NCI-H345 (cell line): ENCODE data around the gene MAF.

ENCODE experiments used
- DNase-seq: peaks from one replicate; lab custom pipeline; 2025; lab: John Stamatoyannopoulos, UW

Gene MAF

DNA sequence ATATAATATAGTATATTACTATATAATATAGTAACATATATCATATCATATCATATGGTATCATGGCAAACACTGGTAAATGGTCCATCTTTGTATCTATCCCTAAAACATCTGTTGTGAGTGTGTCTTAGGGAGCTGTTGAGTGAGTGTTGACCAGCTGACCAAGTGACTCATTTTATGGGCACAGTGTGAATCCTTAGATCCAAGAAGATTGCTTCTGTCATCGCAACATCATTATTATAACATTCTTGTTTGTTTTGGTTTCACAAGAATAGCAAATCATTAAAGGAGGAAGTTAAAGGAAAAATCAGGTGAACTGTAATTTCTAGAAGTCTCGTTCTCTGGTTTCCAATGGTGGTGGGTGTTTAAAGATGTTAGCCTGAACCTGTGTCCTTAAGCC lies 11.7 kb upstream of the MAF start:
- no peak for DNase-seq

DNA sequence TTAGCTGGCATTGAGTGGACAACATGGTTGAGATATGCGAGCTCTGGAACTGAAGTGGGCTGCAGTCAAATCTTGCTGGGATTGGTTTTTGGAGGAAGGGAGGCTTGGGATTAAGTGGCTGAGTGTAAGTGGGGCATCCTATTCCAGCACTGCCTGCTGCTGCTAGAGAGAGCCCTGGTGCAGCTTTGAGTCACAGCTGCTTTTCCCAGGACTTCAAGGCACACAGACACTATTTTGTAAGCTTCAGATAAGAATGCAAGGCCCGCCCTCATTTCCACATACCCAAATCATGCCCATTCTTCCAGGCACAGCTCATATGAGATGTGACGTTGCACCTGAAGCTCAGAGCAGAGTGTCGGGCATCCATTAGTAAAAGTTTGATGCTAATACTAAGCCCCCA lies 10.2 kb upstream of the MAF start:
- no peak for DNase-seq

DNA sequence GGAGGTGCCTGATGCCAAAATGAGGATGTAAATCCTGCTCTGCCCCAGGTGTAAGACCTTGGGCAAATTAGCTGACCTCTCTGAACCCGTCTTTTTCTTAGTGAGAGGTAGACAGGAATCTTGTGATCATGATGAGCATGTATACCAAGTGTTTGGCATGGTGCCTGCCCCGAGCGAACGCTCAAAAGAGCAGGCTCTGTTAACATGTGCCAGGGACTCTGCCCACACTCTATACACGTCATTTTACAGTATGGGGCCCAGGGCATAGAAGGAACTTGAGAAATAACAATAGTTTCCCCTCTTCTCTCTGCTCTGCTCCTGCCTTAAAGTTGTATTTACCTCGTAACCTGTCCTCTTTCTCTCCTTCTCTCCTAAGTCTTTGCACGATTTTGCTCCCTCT lies 9.3 kb upstream of the MAF start:
- DNase-seq: no peak

DNA sequence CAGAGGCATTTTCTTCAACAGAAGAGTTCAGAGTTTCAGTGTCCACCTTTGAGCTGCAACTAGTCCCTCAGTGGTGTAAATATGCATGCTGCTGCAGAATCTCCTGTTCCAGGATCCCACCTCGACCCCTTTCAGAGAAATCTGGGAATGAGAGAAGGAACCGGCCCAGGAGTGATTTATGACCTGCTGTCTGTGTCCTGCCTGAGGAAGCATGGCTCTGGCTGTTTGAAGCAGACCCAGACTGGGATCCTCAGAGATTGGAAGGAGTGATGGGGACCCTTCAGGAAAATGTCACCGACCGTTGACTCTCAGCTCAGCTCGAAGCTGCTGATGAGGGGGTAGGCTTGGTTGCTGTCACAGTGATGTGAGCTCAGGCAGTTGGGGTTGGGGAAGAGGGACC lies 8.4 kb upstream of the MAF start:
- no peak for DNase-seq

DNA sequence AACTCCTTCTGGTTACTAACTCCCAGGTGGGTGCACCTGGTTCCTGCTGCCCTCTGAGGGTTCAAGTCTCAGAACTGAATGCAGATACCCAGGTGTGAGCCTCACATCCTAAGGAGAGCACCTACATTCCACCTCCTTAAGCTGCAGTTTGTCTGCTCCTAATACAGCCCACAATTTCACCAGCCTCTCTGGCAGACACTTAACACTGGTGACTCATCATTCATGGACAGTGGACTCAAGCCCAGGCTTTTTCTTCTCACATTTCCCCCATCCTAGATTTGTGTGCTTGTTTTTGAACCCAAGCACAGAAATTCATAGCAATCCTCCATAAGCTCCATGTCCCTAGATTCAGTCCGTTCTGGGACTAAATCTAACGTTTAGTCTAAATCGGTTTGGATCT lies 7.0 kb upstream of the MAF start:
- no peak for DNase-seq

DNA sequence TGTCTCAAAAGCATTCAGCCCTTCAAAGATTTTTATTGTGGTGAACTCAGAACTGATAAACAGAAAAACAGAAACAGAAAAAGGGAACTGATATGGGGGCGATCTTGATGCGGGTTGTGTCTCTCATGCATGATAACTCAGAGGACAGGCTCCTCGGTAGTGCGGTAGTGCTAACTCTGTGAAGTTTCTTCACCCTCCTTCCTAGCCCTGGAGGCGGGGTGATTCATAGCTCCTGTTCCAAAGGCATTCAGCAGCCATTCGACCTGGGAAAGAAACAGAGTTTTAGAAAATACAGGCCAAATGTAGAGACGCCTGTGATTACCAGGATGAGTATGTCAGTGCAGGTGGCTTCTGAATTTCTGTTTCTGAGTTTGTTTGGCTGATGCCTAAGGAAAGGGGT lies 5.5 kb upstream of the MAF start:
- no peak for DNase-seq

DNA sequence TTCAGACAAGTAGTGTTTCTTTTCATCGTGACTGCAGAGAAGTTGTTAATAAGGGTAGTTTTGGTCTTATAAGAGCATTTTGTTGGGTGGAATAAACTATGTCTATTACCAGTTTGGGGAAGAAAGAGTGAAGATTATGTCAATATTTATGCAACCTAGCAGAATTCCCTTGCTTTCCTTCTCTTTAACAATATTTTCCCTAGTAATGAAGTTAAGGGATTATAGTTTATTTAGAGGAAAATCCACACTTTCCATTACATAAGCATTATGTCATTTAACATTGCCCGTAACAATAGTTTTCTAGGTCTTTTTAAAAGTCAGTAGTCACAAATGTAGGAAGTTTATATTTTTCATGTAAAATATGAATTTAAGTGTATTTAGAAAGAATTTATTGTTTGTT lies 2.5 kb upstream of the MAF start:
- no peak for DNase-seq

DNA sequence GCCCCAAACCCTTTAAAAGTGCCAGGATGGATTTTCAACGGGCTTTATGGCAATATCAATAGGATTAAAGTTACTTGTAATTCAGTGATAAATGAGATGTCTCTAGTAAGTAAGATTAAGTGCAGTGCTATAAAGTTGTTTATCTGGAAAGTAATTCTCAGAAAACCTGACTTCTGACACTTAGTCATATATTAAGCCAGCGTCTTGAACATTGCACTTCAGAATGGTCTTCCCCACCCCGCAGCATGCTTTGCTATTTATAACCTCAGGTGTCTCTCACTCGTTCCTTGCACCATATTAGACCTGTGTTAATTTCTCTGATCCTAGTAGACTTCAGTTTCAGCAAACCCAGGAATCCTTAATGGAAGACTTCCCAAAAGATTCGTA lies 2.1 kb upstream of the MAF start:
- no peak for DNase-seq

DNA sequence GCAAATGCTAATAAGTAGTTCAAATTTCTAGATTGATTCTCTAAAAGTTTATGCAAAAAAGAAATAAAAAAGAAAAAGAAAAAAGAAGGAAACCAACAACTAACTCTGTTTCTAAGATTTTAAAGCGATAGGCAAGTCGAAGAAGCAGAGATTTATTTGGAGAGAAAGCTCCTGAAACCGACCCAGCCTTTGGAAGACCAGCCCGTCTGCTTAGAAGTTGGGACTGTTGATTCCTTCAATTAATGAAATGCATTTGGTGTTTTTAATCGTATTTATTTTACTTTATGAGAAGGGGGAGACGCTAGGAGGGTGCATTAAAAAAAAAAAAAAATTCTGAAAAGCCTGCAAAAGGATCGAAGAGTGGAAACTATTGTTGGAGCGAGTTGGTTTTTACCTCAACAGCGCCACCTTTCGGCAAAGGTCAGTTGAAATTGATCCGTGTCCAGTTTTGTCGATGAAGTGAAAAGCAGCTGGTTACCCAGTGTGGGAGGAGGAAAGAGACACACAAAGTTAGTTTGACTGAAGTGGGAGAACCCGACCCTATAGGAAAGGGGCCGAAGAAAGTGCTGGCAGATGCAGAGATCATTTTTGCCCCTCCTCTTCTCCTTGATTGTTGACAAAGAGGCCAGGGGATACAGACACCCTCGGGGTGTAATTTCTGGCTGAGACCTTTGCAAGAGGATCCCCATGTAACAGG lies 1.5 kb upstream of the MAF start:
- DNase-seq: peak; percentile 64

DNA sequence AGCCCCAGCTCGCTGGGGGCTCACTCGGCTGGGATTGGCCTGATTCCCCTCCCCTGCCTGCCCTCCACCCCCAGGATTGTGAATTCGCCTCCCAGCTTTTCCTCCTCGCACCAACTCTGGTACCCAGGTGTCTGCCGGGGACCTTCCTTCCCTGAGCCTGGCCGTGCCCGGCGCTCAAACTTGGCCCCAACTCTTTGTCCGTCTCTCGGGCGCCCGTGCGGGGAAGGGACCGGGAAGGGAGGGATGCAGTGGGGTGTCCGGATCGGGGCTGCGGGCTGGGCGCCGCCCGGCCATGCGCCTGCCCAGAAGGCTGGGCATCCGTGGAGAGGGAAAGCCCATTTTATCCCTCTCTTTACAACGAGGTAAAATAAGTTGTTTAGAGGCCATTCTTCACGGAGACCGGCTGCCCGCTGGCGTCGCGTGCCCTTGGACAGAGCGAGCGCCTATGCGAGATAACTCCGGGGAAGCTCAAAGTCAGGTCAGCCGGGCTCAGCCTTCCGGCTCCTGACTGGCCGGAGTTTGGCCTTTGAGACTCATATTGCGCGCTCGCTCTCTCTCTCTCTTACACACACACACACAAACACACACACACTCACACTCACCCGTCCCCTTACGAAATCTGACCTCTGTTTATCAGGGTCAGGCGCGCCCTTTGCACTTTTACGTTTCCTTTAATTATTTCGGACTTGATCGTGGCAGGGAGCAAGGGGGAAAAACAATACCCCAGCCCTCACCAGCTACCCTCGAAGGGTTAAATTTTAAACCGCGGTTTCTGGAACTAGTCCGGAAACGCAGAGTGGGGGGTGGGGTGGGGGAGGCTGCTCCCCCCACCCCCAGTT lies 774 bp upstream of the MAF start:
- peak; percentile 70 for DNase-seq

DNA sequence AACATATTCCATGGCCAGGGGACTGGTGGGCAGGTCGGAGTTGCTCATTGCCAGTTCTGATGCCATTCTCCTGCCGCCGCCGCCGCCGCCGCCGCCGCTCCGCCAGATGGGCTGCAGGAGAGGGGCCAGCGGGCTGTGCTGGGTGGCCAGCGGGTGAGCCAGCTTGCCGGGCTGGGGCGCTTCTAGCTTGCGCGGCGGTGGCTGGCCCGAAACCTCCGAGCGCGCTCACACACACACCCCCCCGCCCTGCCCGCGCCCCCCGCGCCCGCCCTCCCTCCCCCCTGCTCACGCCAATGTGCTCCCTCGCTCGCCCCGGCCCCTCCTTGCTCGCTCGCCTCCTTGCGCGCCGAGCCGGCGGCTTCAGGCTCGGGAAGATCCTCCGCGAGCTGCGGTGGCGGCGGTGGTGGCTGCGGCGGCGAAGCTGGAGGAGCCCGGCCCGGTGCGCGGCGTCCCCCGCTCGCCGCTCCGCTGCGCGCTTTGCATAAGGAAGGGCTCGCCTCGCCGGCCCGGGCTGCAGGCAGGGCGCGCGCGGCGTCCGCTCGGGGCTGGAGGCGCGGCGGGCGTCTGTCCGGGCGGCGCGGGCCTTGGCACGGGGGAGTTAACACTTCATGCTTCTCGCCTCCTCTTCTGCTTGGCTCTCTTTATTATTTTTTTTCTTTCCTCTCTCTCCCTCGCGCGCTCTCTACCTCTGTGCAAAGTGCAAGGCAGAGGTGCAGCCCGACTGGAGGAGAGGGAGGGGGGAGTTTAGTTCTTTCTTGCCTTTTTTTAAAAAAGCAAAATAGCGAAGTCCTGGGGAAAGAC lies 500 bp downstream of the MAF start:
- DNase-seq: peak; percentile 67

DNA sequence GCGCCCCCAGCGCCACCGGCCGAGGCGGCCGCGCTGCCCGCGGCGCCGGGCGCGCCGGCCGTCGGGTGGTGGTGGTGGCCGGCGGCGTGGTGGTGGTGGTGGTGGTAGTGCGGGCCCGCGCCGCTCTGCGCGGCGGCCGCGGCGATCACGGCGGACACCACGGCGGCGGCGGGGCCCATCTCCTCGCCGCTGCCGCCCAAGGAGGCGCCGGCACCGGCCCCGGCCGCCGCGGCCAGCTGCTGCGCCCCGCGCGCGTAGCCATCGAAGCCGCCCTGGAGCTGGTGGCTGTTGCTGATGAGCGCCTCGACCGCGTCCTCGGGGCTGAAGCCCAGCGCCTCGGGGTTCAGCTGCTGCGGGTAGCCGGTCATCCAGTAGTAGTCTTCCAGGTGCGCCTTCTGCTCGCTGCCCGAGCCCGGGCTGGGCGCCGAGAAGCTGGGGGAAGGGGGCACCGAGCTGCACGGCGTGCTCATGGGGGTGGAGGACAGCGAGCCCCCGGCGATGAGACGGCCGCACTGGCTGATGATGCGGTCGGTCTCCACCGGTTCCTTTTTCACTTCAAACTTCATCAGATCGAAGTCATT lies 1.2 kb downstream of the MAF start:
- peak; percentile 13 for DNase-seq

DNA sequence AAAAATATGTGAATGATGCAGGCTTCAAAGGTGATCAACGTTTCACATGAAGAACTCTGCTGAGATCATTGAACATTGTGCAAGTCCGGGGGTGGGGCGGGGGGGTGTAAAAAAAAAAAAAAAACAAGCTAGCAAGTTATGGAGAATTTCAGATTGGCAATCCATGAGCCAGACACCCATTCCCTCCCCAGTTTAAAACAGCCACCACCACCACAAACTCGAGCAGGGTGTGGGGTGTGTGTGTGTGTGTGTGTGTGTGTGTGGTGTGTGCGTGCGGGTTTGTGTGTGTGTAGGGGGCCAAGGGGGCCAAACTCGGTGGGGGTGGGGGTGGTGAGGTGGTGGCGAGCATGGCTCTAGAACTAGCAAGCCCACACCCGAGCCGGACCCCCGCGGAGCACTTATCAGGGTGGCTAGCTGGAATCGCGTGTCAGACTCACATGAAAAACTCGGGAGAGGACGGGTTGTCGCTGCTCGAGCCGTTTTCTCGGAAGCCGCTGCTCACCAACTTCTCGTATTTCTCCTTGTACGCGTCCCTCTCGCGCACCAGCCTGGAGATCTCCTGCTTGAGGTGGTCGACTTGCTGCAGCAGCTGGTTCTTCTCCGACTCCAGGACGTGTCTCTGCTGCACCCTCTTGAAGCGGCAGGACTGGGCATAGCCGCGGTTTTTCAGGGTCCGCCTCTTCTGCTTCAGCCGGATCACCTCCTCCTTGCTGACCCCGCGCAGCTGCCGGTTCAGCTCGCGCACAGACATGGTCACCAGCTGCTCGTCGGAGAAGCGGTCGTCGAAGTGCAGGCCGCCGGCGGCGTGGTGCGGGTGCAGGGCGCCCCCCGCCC lies 2.0 kb downstream of the MAF start:
- peak; percentile 64 for DNase-seq

DNA sequence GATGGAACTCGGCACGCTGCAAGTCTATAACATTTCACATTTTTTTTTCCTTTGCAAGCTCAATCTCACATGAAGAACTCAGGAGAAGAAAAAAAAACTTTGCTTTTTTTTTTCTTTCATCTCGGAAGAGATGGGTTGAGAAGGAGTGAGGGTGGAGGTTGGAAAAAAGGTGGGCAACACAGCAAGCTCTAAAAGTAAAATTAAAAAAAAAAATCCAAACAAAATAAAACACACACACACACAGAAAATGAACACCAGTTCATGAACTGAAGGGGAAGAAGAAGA lies 2.5 kb downstream of the MAF start:
- DNase-seq: no peak

DNA sequence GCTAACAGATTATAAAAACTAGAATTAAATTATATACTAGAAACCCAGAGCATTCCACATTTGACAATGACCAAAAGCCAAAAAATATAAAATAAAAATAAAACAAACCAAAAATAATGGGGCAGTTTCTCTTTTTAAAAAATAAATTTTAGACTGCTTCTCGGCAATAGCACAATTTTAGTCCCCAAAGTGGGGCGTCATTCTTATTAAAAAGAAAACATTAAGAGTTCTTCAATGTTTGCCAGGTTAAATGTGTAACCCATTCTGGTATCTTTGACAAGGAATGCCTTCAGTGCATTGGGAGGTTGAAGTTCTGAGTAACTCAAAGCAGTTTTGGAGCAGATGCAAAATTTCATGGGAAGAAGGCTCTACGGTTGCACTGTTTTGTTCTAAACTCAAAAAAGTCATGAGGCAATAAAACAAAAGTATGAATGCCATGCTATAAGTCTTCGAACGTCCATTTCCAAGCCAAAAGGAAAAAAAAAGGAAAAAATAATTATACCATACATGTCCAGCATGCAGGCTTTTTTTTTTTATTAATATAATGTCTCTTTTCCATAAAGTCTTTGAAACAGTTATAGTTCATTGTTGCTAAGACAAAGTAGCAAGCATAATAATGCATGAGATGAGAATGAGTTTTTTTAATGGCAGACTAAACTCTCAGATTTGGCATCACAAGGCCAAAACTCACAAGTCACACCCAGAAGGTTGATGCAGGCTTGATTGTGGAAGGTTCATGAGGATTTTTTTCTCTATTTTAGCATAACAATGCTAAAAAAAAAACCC lies 3.1 kb downstream of the MAF start:
- no peak for DNase-seq

DNA sequence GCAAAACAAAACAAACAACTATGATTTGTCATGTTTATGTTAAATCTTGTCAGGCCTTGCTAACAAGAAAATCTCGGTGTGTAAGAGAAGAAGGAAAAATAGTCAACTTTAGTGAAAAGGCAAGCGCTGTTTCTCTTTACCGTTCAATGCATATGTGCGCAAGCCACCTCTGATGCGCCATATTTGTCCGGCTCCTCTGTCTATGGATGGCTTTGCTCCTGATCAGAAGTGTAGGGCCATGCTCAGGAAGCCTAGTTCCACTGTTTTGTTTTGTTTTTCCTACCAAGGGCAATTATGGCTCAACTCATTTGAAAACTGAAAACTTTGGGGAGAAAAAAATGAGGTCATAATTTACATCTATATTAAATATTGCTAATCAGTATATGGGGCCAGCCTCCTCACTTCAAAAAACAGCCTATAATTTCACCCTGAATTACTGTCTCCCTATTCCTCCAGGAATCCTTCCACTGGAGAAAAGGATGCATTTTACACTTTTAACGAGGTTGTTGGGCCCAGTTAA lies 4.5 kb downstream of the MAF start:
- DNase-seq: no peak

DNA sequence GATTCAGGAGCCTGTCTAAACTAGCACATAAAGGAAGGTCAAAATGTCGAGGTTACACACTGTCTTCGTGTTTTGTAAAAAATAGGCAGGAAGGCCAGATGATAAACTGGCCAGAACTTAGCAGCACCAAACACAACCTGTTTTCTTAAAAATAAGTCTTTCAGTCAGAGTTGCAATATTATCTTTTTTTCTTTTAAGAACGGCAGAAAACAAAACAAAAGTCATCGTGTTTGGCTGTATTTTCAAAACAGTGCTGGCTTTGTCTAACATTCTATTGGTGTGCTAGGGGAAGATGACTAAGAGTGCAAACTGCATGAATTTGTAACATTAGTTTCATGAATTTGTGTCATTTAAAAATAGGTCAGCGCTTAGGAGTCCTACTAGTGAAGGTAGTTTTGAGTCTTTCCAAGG lies 5.3 kb downstream of the MAF start:
- no peak for DNase-seq

DNA sequence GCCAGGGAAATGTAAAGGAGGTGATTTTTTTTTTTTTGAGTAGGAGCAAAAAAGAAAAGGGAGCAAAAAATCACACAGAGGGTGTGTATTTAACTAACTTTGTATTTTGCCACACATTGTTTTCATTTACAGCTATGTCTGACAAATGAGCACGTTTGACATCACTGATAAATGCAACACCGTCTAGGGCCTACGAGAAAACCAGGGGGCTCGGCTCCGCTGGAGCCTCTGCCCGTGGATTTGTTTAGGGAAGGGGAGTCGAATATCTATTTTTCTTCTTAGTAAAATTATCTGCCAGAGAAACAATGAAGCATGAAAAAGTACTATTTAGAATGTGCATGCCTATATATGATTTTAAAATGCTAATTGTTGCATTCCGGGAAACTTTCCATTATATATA lies 6.8 kb downstream of the MAF start:
- no peak for DNase-seq

DNA sequence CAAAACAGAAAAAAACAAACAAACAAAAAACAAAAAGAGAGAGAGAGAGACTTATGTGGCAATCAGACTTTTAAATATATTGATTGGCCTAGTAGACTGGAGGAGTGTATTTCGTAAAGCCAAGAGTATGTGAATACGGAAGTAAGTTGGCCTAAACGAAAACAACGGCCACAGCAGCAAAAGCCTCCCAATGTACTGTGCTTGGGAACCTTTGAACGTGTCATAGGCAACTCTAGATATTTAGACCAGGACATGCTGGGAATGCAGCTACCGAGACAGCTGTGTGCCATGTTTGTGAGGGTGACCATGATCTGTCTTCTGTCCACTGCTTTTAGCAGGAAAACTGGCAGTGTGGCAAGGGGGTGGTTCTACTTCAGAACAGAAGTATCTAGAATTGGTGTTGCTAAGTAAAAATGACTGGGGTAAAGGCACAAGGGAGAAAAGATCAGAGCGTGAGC lies 7.4 kb downstream of the MAF start:
- DNase-seq: no peak

DNA sequence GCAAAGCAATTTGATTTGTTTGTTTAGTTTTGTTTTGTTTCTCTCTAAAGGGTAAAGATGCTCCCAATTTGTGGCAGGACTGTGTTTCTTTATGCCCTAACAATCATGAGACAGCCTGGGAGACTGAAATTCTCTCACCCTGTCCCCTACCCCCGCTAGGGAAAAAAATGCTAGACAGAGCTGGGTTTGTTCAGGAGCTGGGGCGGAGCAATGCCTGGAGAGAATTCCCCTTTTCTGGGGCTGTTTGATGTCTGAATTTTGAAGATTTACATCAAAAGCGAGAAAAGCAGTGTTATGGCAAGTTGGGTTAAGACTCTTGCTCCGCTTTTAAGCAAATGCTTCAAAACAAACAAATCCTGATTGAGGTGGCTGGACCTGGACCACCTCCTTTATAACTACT lies 8.4 kb downstream of the MAF start:
- DNase-seq: no peak

DNA sequence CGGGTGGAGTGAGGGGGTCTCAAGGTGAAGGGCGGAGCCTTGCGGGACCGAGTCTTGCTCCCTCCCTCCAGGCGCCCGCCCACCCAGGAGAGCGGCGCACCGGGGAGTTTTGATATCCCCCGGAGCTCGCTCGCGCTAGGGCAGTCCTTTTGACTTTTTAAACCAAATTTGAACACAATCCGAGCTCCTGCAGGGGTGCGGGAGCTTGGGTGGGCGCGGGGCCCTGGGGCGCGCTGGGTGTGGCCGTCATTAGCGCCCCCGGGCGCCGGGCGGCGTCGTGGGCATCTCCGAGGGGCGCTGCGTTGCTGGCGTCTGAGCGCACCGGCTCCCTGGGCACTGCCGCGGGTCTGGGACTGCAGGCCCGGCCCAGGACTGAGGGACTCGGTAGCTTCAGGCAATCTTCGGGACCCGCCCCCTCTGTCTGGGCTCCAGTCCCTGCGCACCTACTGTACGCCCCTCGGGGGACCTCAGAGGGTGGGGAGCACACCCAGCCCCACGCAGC lies 10.9 kb downstream of the MAF start:
- no peak for DNase-seq
